Measurements from ENCODE around the gene FBN1. TPM values are rescaled to one million over a fixed set of nuclear protein-coding genes. Genes with fewer than 3 reads are reported as not detected.

FBN1 gene
- total and polyA plus RNA-seq, 8 donors, result 4.7 to 384 (median 42.6) TPM

- H3K4me1 ChIP-seq, result peaks cover 0 to 12% (median 4%) of the 10 kb centered on the region in 4 donors
- DNase-seq, result no peak
- H3K4me3 ChIP-seq, result no peak overlapping the region
- no peaks in the 10 kb centered on the region for H3K27me3 ChIP-seq
- no peak overlapping the region for H3K27ac ChIP-seq
- H3K36me3 ChIP-seq, result peaks cover 7 to 67% (median 50%) of the 10 kb centered on the region in 4 donors
- intact Hi-C loops (cut with DNase I; ENCODE audit: low total_unique reads), result no loop called here
- WGBS, 5 donors, result 67 to 87% (median 81%) methylated on average over 3 of the region's 3 CpGs
- TF ChIP-seq CTCF (IDR thresholded peaks at IDR 0.05), result no peak
- TF ChIP-seq EP300 (IDR thresholded peaks at IDR 0.05), result no peak
- TF ChIP-seq POLR2A (IDR thresholded peaks at IDR 0.05), result no peak
- no peak for TF ChIP-seq POLR2AphosphoS5 (IDR thresholded peaks at IDR 0.05)
- H3K9me3 ChIP-seq, result no peaks in the 10 kb centered on the region
These were observed 229.2 kb downstream of the FBN1 start for GRCh38 chr15:48416301-48416700.

GRCh38 chr15:48415036-48415886, 230.2 kb downstream of the FBN1 start:
- H3K4me3 ChIP-seq, result no peak overlapping the region

GRCh38 chr15:48414015-48414414, 231.5 kb downstream of the FBN1 start:
- Histone ChIP-seq H3K9me3 (no peaks in the 10 kb centered on the region), H3K36me3 (peaks cover 0 to 60% (median 35%) of the 10 kb centered on the region in 4 donors), H3K27me3 (no peaks in the 10 kb centered on the region), H3K27ac (peak overlapping the region in 2 of 5 donors; percentile 48 to 57), H3K4me3 (no peak overlapping the region), H3K4me1 (peaks cover 0 to 12% (median 4%) of the 10 kb centered on the region in 4 donors)
- no peak for DNase-seq
- WGBS, 5 donors, result 68 to 85% (median 83%) methylated on average over 3 of the region's 3 CpGs
- peak in 1 of 3 donors; percentile 9 for TF ChIP-seq POLR2AphosphoS5 (IDR thresholded peaks at IDR 0.05)
- no peak for TF ChIP-seq POLR2A (IDR thresholded peaks at IDR 0.05)
- intact Hi-C loops (cut with DNase I; ENCODE audit: low total_unique reads), result no loop called here

More at GRCh38 chr15:48415036-48415886, 230.2 kb downstream of the FBN1 start:
- no peak for DNase-seq
- peaks cover 0 to 12% (median 4%) of the 10 kb centered on the region in 4 donors for H3K4me1 ChIP-seq
- H3K9me3 ChIP-seq, result no peaks in the 10 kb centered on the region
- H3K36me3 ChIP-seq, result peaks cover 1 to 67% (median 45%) of the 10 kb centered on the region in 4 donors
- intact Hi-C loops (cut with DNase I; ENCODE audit: low total_unique reads), result no loop called here
- peak overlapping the region in 1 of 5 donors; percentile 57 for H3K27ac ChIP-seq
- TF ChIP-seq CTCF (IDR thresholded peaks at IDR 0.05) (no peak), POLR2A (IDR thresholded peaks at IDR 0.05) (no peak)
- H3K27me3 ChIP-seq, result no peaks in the 10 kb centered on the region
- WGBS, 5 donors, result 89 to 93% (median 91%) methylated on average over 15 of the region's 15 CpGs

GRCh38 chr15:48413304-48413703, 232.2 kb downstream of the FBN1 start:
- intact Hi-C loops (cut with DNase I; ENCODE audit: low total_unique reads), result no loop called here
- H3K4me1 ChIP-seq, result peaks cover 0 to 12% (median under 1%) of the 10 kb centered on the region in 4 donors
- 69 to 77% (median 73%) methylated on average over 6 of the region's 6 CpGs for WGBS, 5 donors
- H3K27ac ChIP-seq, result peak overlapping the region in 2 of 5 donors; percentile 9 to 48
- peaks cover 0 to 53% (median 33%) of the 10 kb centered on the region in 4 donors for H3K36me3 ChIP-seq
- no peak overlapping the region for H3K4me3 ChIP-seq
- H3K27me3 ChIP-seq, result no peaks in the 10 kb centered on the region
- H3K9me3 ChIP-seq, result no peaks in the 10 kb centered on the region
- peak in 1 of 3 donors; percentile 21 for TF ChIP-seq POLR2AphosphoS5 (IDR thresholded peaks at IDR 0.05)
- TF ChIP-seq POLR2A (IDR thresholded peaks at IDR 0.05), result no peak
- TF ChIP-seq EP300 (IDR thresholded peaks at IDR 0.05), result no peak
- no peak for DNase-seq

- peak overlapping the region in 2 of 5 donors; percentile 12 to 48 for H3K27ac ChIP-seq
- no peaks in the 10 kb centered on the region for H3K27me3 ChIP-seq
- H3K9me3 ChIP-seq, result no peaks in the 10 kb centered on the region
- H3K36me3 ChIP-seq, result peaks cover 0 to 52% (median 32%) of the 10 kb centered on the region in 4 donors
- no peak for TF ChIP-seq CTCF (IDR thresholded peaks at IDR 0.05)
- TF ChIP-seq EP300 (IDR thresholded peaks at IDR 0.05), result no peak
- TF ChIP-seq POLR2AphosphoS5 (IDR thresholded peaks at IDR 0.05), result no peak
- no peak for TF ChIP-seq POLR2A (IDR thresholded peaks at IDR 0.05)
- 67 to 79% (median 77%) methylated on average over 6 of the region's 6 CpGs for WGBS, 5 donors
- no peak overlapping the region for H3K4me3 ChIP-seq
- DNase-seq, result no peak
- peaks cover 0 to 6% (median 0%) of the 10 kb centered on the region in 4 donors for H3K4me1 ChIP-seq
- intact Hi-C loops (cut with DNase I; ENCODE audit: low total_unique reads), result no loop called here
These were observed 233.4 kb downstream of the FBN1 start for GRCh38 chr15:48411971-48412591.
